H9 (cell line): ENCODE measurements around the gene KCNMB1. TPM values are rescaled to one million over a fixed set of nuclear protein-coding genes. Genes with fewer than 3 reads are reported as not detected.

Experiments used
- DNase-seq: peaks from one replicate; pipeline ENCODE4 v3.0.0-alpha.2; 2017
- H2AFZ ChIP-seq: one replicate; pipeline ENCODE4 v1.6.1; 2013; ENCODE audit warnings: mild to moderate bottlenecking, low read length, control low read depth, moderate library complexity
- H2AK5ac ChIP-seq: 2 replicates; pipeline ENCODE4 v1.6.1; 2013; ENCODE audit warnings: low read length, control low read depth, mixed read lengths; ENCODE audit not compliant: insufficient read length
- H2BK120ac ChIP-seq: one replicate; pipeline ENCODE4 v1.6.1; 2013; ENCODE audit warnings: low read depth, mild to moderate bottlenecking, low read length, control low read depth, inconsistent platforms; ENCODE audit not compliant: poor library complexity, severe bottlenecking
- H2BK12ac ChIP-seq: 2 replicates; pipeline ENCODE4 v1.6.1; 2013; ENCODE audit warnings: low read length, control low read depth, mixed read lengths, low read depth; ENCODE audit not compliant: insufficient read length
- H2BK15ac ChIP-seq: 2 replicates; pipeline ENCODE4 v1.6.1; 2013; ENCODE audit warnings: low read depth, low read length, control low read depth
- H2BK20ac ChIP-seq: one replicate; pipeline ENCODE4 v1.6.1; 2013; ENCODE audit warnings: low read depth, mild to moderate bottlenecking, low read length, control low read depth, inconsistent platforms; ENCODE audit not compliant: poor library complexity, severe bottlenecking
- H2BK5ac ChIP-seq: 2 replicates; pipeline ENCODE4 v1.6.1; 2013; ENCODE audit warnings: low read length, control low read depth, mixed read lengths; ENCODE audit not compliant: insufficient read length
- H3K14ac ChIP-seq: 2 replicates; pipeline ENCODE4 v1.6.1; 2013; ENCODE audit warnings: low read length, control low read depth; ENCODE audit not compliant: insufficient read depth
- H3K18ac ChIP-seq: 2 replicates; pipeline ENCODE4 v1.6.1; 2013; ENCODE audit warnings: low read depth, mild to moderate bottlenecking, mixed read lengths, low read length, control low read depth; ENCODE audit not compliant: insufficient read length
- H3K23ac ChIP-seq: 2 replicates; pipeline ENCODE4 v1.6.1; 2013; ENCODE audit warnings: low read length, control low read depth, mixed read lengths, low read depth; ENCODE audit not compliant: insufficient read length
- H3K23me2 ChIP-seq: 2 replicates; pipeline ENCODE4 v1.6.1; 2013; ENCODE audit warnings: low read depth, mild to moderate bottlenecking, mixed read lengths, low read length, control low read depth; ENCODE audit not compliant: insufficient read length, poor library complexity, severe bottlenecking
- H3K27ac ChIP-seq: 2 replicates; pipeline ENCODE4 v1.5.1; 2013; ENCODE audit warnings: low read length, control low read depth, mixed read lengths, low read depth; ENCODE audit not compliant: insufficient read length
- H3K27me3 ChIP-seq: 2 replicates; pipeline ENCODE4 v1.6.1; 2013; ENCODE audit warnings: low read length, control low read depth, inconsistent platforms; ENCODE audit not compliant: insufficient read depth
- H3K4ac ChIP-seq: 2 replicates; pipeline ENCODE4 v1.6.1; 2013; ENCODE audit warnings: low read depth, mild to moderate bottlenecking, control low read depth, inconsistent platforms, low read length, moderate library complexity
- H3K4me1 ChIP-seq: 2 replicates; pipeline ENCODE4 v1.6.1; 2013; ENCODE audit warnings: low read length, control low read depth, inconsistent platforms; ENCODE audit not compliant: insufficient read depth
- H3K4me2 ChIP-seq: 2 replicates; pipeline ENCODE4 v1.6.1; 2013; ENCODE audit warnings: low read length, control low read depth, mixed read lengths; ENCODE audit not compliant: insufficient read length, insufficient read depth
- H3K56ac ChIP-seq: 2 replicates; pipeline ENCODE4 v1.6.1; 2013; ENCODE audit warnings: low read depth, mild to moderate bottlenecking, mixed read lengths, low read length, control low read depth; ENCODE audit not compliant: insufficient read length
- H3K79me1 ChIP-seq: 2 replicates; pipeline ENCODE4 v1.6.1; 2013; ENCODE audit warnings: low read depth, mild to moderate bottlenecking, moderate library complexity, low read length, control low read depth, inconsistent platforms; ENCODE audit not compliant: insufficient read depth, poor library complexity, severe bottlenecking
- H3K79me2 ChIP-seq: 2 replicates; pipeline ENCODE4 v1.6.1; 2013; ENCODE audit warnings: low read length, control low read depth, inconsistent platforms; ENCODE audit not compliant: insufficient read depth
- H3K9ac ChIP-seq: 2 replicates; pipeline ENCODE4 v1.6.1; 2013; ENCODE audit warnings: low read length, control low read depth, mixed read lengths; ENCODE audit not compliant: insufficient read length; ENCODE audit errors: extremely low read depth
- H3K9me3 ChIP-seq: one replicate; pipeline ENCODE4 v1.6.1; 2013; ENCODE audit warnings: low read depth, low read length, inconsistent platforms; ENCODE audit not compliant: control insufficient read depth
- H3T11ph ChIP-seq: one replicate; pipeline ENCODE4 v1.6.1; 2013; ENCODE audit warnings: mild to moderate bottlenecking, low read length, control low read depth, inconsistent platforms
- H4K20me1 ChIP-seq: one replicate; pipeline ENCODE4 v1.6.1; 2013; ENCODE audit not compliant: control insufficient read depth, insufficient read length, insufficient read depth
- H4K5ac ChIP-seq: 2 replicates; pipeline ENCODE4 v1.6.1; 2013; ENCODE audit warnings: low read depth, mild to moderate bottlenecking, mixed read lengths, low read length, control low read depth; ENCODE audit not compliant: insufficient read length
- H4K8ac ChIP-seq: replicated peaks from 2 replicates; pipeline ENCODE4 v1.6.1; 2013; ENCODE audit warnings: low read length, control low read depth, mixed read lengths, low read depth; ENCODE audit not compliant: insufficient read length
- H4K91ac ChIP-seq: 2 replicates; pipeline ENCODE4 v1.6.1; 2013; ENCODE audit warnings: low read depth, mild to moderate bottlenecking, moderate library complexity, mixed read lengths, low read length, control low read depth; ENCODE audit not compliant: insufficient read length
- H3K27ac Mint-ChIP-seq, 3 experiments: 2 replicates in 2 of 3; 3 replicates in 1 of 3; pipeline ENCODE4 v1.8.0; 2020 to 2021; ENCODE audit warnings: mixed read lengths in 3 of 3, mild to moderate bottlenecking in 1 of 3, moderate library complexity in 1 of 3
- H3K27me3 Mint-ChIP-seq: 2 replicates; pipeline ENCODE4 v1.8.0; 2021; ENCODE audit warnings: low read depth, mild to moderate bottlenecking, moderate library complexity, mixed read lengths
- H3K36me3 Mint-ChIP-seq, 3 experiments: 2 replicates in 2 of 3; 3 replicates in 1 of 3; pipeline ENCODE4 v1.8.0; 2020 to 2021; ENCODE audit warnings: low read depth in 3 of 3, mixed read lengths in 3 of 3; ENCODE audit not compliant: insufficient read depth in 1 of 3
- H3K4me1 Mint-ChIP-seq, 2 experiments: 2 replicates each; pipeline ENCODE4 v1.8.0; 2020; ENCODE audit warnings: mixed read lengths in 2 of 2
- H3K4me3 Mint-ChIP-seq, 2 experiments: 2 replicates in 1 of 2; 3 replicates in 1 of 2; pipeline ENCODE4 v1.8.0; 2020 to 2021; ENCODE audit warnings: mild to moderate bottlenecking in 2 of 2, mixed read lengths in 2 of 2, moderate library complexity in 1 of 2
- H3K9me3 Mint-ChIP-seq, 2 experiments: 2 replicates in 1 of 2; 3 replicates in 1 of 2; pipeline ENCODE4 v1.8.0; 2020; ENCODE audit warnings: mild to moderate bottlenecking in 2 of 2, mixed read lengths in 2 of 2, moderate library complexity in 1 of 2
- WGBS: extraction: QIAGEN DNeasy Blood & Tissue Kit; methylation state at CpG from one replicate; pipeline ENCODE4 v1.1.7; 2013; ENCODE audit warnings: missing lambda C conversion rate, low lambda C conversion rate, mixed read lengths; ENCODE audit not compliant: insufficient read length; ENCODE audit errors: extremely low coverage; 5-methylcytosine and 5-hydroxymethylcytosine counted together
- total RNA-seq: library from RNA; stranded (reverse); gene quantifications from 2 replicates; pipeline ENCODE4 v1.2.1, GENCODE V29; 2021
- TF ChIP-seq, protein P1 (sequence below): fragments of 200-600 bp; sonication (generic); conservative IDR thresholded peaks from 3 replicates; pipeline ENCODE4 v1.8.0; 2021; ENCODE audit warnings: antibody characterized with exemption, mild to moderate bottlenecking

The KCNMB1 gene
- total RNA-seq, 1 experiment from 2014 or later: 0.28 TPM

DNA sequence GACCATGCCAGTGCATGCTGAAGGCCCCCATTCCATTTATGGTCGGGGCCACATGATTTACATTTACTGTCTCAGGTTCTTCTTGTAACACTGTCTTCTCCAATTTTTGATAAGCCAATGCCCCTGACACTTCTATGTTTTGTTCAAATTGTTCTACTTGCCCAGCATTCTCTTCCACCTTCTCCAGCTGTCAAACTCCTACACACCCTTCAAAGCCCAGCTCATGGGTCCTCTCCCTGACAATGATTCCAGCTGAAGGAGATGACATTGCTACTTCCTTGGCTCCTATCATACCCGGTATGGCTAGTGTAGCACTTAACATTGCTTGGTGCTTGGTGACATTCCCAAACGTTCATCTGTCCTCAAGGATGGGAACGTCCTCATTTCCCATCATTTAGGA, 41.1 kb upstream of the KCNMB1 start:
- no peak overlapping the region for H3K14ac ChIP-seq
- peaks cover 16 to 21% of the 10 kb centered on the region in 2 experiments for H3K4me1 Mint-ChIP-seq
- no peaks in the 10 kb centered on the region for H3K79me1 ChIP-seq
- peaks cover 0 to 6% (median 0%) of the 10 kb centered on the region in 3 experiments; a peak in 2 of 7 replicates for H3K36me3 Mint-ChIP-seq
- peaks cover 3 to 7% of the 10 kb centered on the region in 2 experiments; a peak in 3 of 5 replicates for H3K9me3 Mint-ChIP-seq
- H3K27me3 ChIP-seq: no peaks in the 10 kb centered on the region
- no peak overlapping the region for H3K4ac ChIP-seq
- no peak overlapping the region for H3K9ac ChIP-seq
- H3K4me2 ChIP-seq: no peak overlapping the region
- H3K4me1 ChIP-seq: 0 out of 2 replicates have a peak, but pooled peaks cover 2% of the 10 kb centered on the region
- no peak overlapping the region for H2BK15ac ChIP-seq
- H3K18ac ChIP-seq: no peak overlapping the region
- no peak overlapping the region for H3K27ac ChIP-seq
- H2BK20ac ChIP-seq: no peak overlapping the region
- H3K9me3 ChIP-seq: no peaks in the 10 kb centered on the region
- no peak overlapping the region for H3K4me3 Mint-ChIP-seq
- no peak overlapping the region for H2BK120ac ChIP-seq
- no peak overlapping the region for H4K8ac ChIP-seq
- H4K91ac ChIP-seq: no peak overlapping the region
- H3K56ac ChIP-seq: no peak overlapping the region
- H3K27ac Mint-ChIP-seq: no peak overlapping the region
- no peaks in the 10 kb centered on the region for H3K79me2 ChIP-seq
- H3K23me2 ChIP-seq: no peaks in the 10 kb centered on the region
- no peak overlapping the region for H2BK12ac ChIP-seq
- DNase-seq: no peak
- no peak overlapping the region for H3T11ph ChIP-seq
- H4K5ac ChIP-seq: no peak overlapping the region
- no CpG with 5 or more reads among the region's 4 CpGs for whole genome bisulfite sequencing
- H3K27me3 Mint-ChIP-seq: no peaks in the 10 kb centered on the region; the same call in none of the 2 replicates
- no peak overlapping the region for H2BK5ac ChIP-seq
- H3K23ac ChIP-seq: no peak overlapping the region
- TF ChIP-seq, protein P1, sequence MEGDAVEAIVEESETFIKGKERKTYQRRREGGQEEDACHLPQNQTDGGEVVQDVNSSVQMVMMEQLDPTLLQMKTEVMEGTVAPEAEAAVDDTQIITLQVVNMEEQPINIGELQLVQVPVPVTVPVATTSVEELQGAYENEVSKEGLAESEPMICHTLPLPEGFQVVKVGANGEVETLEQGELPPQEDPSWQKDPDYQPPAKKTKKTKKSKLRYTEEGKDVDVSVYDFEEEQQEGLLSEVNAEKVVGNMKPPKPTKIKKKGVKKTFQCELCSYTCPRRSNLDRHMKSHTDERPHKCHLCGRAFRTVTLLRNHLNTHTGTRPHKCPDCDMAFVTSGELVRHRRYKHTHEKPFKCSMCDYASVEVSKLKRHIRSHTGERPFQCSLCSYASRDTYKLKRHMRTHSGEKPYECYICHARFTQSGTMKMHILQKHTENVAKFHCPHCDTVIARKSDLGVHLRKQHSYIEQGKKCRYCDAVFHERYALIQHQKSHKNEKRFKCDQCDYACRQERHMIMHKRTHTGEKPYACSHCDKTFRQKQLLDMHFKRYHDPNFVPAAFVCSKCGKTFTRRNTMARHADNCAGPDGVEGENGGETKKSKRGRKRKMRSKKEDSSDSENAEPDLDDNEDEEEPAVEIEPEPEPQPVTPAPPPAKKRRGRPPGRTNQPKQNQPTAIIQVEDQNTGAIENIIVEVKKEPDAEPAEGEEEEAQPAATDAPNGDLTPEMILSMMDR: no peak
- no peaks in the 10 kb centered on the region for H4K20me1 ChIP-seq
- no peak overlapping the region for H2AK5ac ChIP-seq
- no peak overlapping the region for H2AFZ ChIP-seq
